ENCODE data around the gene OGT.

OGT gene

GRCh38 chrX:71615954-71616353, 83.0 kb downstream of the OGT start:
- peak overlapping the region; percentile 89 for H3K27ac Mint-ChIP-seq
- ATAC-seq (replicated peaks): peak in 1 of 2 donors; percentile 25
- DNase-seq: no peak
- H3K4me1 Mint-ChIP-seq: peaks cover 38 to 61% of the 10 kb centered on the region in 2 donors
- peak overlapping the region; percentile 28 to 64 for H3K4me3 Mint-ChIP-seq
- H3K27me3 Mint-ChIP-seq: no peaks in the 10 kb centered on the region
- peaks cover 25 to 49% of the 10 kb centered on the region in 2 donors for H3K36me3 Mint-ChIP-seq
- H3K9me3 Mint-ChIP-seq: peaks cover 3% of the 10 kb centered on the region in 2 donors

GRCh38 chrX:71616672-71617529, 84.0 kb downstream of the OGT start:
- H3K4me1 Mint-ChIP-seq: peaks cover 38 to 61% of the 10 kb centered on the region in 2 donors
- no peak for ATAC-seq (replicated peaks)
- peak overlapping the region; percentile 47 for H3K27ac Mint-ChIP-seq

DNA sequence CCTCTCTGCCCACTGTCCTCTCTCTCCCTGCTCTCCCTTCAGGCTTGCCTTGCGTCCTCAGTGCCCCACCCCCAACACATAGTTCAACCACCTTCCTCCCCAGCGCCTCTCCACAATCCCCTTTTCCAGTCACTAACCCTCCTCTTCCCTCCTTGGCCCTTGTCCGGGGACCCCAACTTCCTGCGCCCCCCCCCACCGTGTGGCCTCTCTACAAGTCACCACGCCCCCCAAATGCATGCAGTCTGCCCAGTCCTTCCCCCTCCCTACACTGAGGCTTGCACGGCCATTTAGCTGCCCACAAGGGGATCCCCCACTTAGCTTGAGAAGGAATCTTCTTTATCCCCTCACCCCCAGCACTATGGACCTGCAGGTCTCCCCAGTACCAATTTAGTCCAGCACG, 84.8 kb downstream of the OGT start:
- peak overlapping the region; percentile 68 to 71 for H3K4me3 Mint-ChIP-seq

More at GRCh38 chrX:71616672-71617529, 84.0 kb downstream of the OGT start:
- Mint-ChIP-seq H3K4me3 (peak overlapping the region; percentile 30 to 45), H3K27me3 (no peaks in the 10 kb centered on the region), H3K9me3 (peaks cover 3% of the 10 kb centered on the region in 2 donors), H3K36me3 (peaks cover 24 to 42% of the 10 kb centered on the region in 2 donors)
- no peak for DNase-seq

DNA sequence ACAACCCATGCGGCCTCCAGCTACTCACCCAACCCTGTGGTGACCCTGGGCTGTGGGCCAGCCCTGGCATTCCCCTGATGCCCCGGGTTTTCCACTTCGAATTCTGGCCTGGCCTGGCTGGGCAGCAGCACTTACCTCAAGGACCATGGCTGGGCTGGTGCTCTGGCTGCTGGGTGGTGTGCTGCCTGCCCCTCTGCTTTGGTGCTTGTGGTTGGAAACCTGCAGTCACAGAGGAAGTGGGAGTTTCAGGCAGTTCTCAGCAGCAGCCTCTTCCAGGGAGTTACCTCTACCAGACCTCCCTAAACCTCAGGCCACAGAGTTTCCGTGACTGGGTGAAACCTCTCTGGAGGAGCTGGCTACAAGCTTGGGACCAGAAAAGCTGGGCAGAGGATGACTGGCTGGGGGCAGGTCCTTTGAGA, 85.4 kb downstream of the OGT start, which contains the start of gene CXCR3:
Gene CXCR3, minus strand, starts transcription at position 209 of the 419 bp plus-strand sequence. Its CDS starts 62 bp downstream, at position 147.
- Mint-ChIP-seq H3K27me3 (no peaks in the 10 kb centered on the region), H3K4me1 (peaks cover 48 to 74% of the 10 kb centered on the region in 2 donors), H3K4me3 (peak within 1 kb of the TSS; percentile 68 to 71), H3K36me3 (peaks cover 24 to 42% of the 10 kb centered on the region in 2 donors), H3K27ac (peak within 1 kb of the TSS; percentile 92), H3K9me3 (peaks cover 3% of the 10 kb centered on the region in 2 donors)
- ATAC-seq (replicated peaks) (peak; percentile 79 to 80), DNase-seq (peak; percentile 81)

More for the DNA sequence above, 84.8 kb downstream of the OGT start:
- H3K4me1 Mint-ChIP-seq: peaks cover 42 to 68% of the 10 kb centered on the region in 2 donors
- H3K36me3 Mint-ChIP-seq: peaks cover 23 to 40% of the 10 kb centered on the region in 2 donors
- DNase-seq (no peak), ATAC-seq (replicated peaks) (peak; percentile 6 to 9)
- H3K27ac Mint-ChIP-seq: peak overlapping the region; percentile 92
- H3K9me3 Mint-ChIP-seq: peaks cover 3% of the 10 kb centered on the region in 2 donors
- no peaks in the 10 kb centered on the region for H3K27me3 Mint-ChIP-seq

- ATAC-seq (replicated peaks): no peak
- peak overlapping the region; percentile 92 for H3K27ac Mint-ChIP-seq
- peaks cover 24 to 40% of the 10 kb centered on the region in 2 donors for H3K36me3 Mint-ChIP-seq
- peaks cover 50 to 78% of the 10 kb centered on the region in 2 donors for H3K4me1 Mint-ChIP-seq
- H3K4me3 Mint-ChIP-seq: peak overlapping the region; percentile 68 to 71
- H3K9me3 Mint-ChIP-seq: peaks cover 3% of the 10 kb centered on the region in 2 donors
- H3K27me3 Mint-ChIP-seq: no peaks in the 10 kb centered on the region
- no peak for DNase-seq
These were observed 85.9 kb downstream of the OGT start for GRCh38 chrX:71618787-71619186.

DNA sequence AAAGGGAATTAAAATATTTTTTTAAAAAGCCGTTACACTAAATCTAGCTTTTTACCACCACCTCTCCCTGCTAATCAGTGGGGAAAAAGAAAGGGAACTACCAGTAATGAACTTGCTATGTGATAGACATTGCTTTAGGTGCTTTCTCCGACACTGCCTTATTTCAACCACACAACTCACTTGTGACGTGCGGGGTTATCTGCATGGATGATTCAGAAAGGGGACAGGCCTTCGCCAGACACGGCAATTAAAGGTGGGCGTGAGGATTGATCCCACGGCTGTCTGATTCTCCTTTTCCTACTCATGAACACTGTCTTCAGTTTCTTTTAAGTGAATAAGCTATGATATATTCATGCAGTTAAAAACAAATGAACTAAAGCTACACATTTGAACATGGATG, 86.3 kb downstream of the OGT start:
- Mint-ChIP-seq H3K36me3 (peaks cover 24 to 40% of the 10 kb centered on the region in 2 donors), H3K27me3 (no peaks in the 10 kb centered on the region), H3K27ac (peak overlapping the region; percentile 92), H3K9me3 (peaks cover 3% of the 10 kb centered on the region in 2 donors), H3K4me1 (peaks cover 53 to 80% of the 10 kb centered on the region in 2 donors), H3K4me3 (no peak overlapping the region)
- DNase-seq (peak; percentile 54), ATAC-seq (replicated peaks) (peak; percentile 53 to 59)

DNA sequence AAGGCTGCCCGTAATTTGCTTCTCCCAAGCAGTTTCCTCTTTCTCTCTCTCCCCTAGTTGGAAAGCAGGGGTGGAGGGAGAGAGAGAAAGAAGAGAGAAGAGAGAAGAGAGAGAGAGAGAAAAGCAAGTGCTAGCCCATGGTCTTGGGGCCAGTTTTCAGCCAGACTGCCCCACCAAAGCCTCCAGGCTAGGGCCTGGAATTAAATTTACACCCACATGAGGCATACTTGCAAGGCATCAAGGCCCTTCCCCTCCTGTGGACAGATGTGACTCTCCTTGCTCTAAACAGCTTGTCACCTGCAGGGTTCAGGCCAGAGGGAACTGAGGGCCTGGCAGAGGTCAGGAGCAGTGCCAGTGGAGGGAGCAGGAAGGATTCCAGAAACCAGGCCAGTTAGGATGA, 87.1 kb downstream of the OGT start:
- Mint-ChIP-seq H3K27ac (peak overlapping the region; percentile 92), H3K36me3 (peaks cover 22 to 35% of the 10 kb centered on the region in 2 donors), H3K4me1 (peaks cover 53 to 78% of the 10 kb centered on the region in 2 donors), H3K27me3 (no peaks in the 10 kb centered on the region), H3K4me3 (no peak overlapping the region), H3K9me3 (peaks cover 3% of the 10 kb centered on the region in 2 donors)
- ATAC-seq (replicated peaks) (no peak), DNase-seq (no peak)

DNA sequence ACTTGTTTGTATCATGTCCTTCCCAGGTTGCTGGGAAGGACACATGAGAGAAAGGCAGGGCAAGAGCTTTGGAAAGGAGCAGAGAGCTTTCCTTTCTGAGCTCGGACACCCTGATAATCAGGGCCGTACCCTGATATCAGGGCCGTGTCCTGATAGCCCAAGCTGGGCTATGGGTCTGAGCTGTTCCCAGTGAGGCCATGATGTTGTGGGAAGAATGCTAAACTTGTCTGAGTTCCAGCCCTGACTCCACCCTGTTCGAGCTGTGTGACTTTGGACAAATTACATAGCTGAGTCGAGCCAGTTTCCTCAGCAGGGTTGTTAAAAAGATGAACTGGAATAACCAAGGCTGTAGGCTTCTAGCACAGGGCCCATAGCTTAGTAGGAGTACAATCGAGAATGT, 88.7 kb downstream of the OGT start:
- Mint-ChIP-seq H3K4me3 (no peak overlapping the region), H3K9me3 (peaks cover 3% of the 10 kb centered on the region in 2 donors), H3K27ac (peak overlapping the region; percentile 22), H3K36me3 (peaks cover 13 to 22% of the 10 kb centered on the region in 2 donors), H3K27me3 (no peaks in the 10 kb centered on the region), H3K4me1 (peaks cover 48 to 68% of the 10 kb centered on the region in 2 donors)
- DNase-seq: no peak
- ATAC-seq (replicated peaks): no peak

DNA sequence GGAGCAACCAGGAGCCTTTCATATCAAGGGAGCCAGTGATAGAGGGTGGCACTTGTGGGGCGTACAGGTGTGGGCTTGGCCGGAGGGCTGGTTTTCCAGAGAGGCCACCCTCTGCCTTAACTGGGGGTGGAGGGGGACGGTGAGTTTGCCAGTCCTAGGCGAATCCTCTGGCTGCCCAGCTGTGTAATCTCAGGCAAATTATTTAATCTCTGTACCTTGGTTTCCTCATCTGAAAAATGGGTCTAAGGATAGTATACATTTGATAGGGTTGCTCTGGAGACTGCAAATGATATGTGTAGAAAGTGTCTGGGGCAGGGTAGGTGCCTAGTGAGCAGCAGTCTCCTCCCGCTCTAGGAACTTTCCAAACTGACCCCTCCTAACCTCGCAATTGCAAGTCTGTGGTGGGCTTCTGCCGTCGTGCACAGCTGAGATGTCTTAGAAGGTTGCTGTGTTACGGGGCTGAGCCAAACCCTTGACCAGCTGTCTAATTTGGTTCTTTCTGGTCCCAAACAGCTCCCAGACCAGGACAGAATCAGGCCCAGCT, 89.2 kb downstream of the OGT start:
- no peaks in the 10 kb centered on the region for H3K27me3 Mint-ChIP-seq
- H3K9me3 Mint-ChIP-seq: peaks cover 3% of the 10 kb centered on the region in 2 donors
- H3K27ac Mint-ChIP-seq: peak overlapping the region; percentile 93
- H3K4me1 Mint-ChIP-seq: peaks cover 47 to 63% of the 10 kb centered on the region in 2 donors
- ATAC-seq (replicated peaks): no peak
- H3K36me3 Mint-ChIP-seq: peaks cover 12 to 23% of the 10 kb centered on the region in 2 donors
- H3K4me3 Mint-ChIP-seq: no peak overlapping the region
- no peak for DNase-seq

- Mint-ChIP-seq H3K27me3 (no peaks in the 10 kb centered on the region), H3K27ac (peak overlapping the region; percentile 93), H3K4me1 (peaks cover 42 to 58% of the 10 kb centered on the region in 2 donors), H3K9me3 (peaks cover 3% of the 10 kb centered on the region in 2 donors), H3K36me3 (peaks cover 12 to 19% of the 10 kb centered on the region in 2 donors), H3K4me3 (peak overlapping the region in 1 of 2 donors; percentile 54)
- ATAC-seq (replicated peaks): peak; percentile 20 to 44
- peak; percentile 52 for DNase-seq
These were observed 89.9 kb downstream of the OGT start for GRCh38 chrX:71622576-71623450.

GRCh38 chrX:71623714-71624113, 90.8 kb downstream of the OGT start:
- peaks cover 12 to 14% of the 10 kb centered on the region in 2 donors for H3K36me3 Mint-ChIP-seq
- ATAC-seq (replicated peaks): no peak
- no peak for DNase-seq
- peaks cover 3% of the 10 kb centered on the region in 2 donors for H3K9me3 Mint-ChIP-seq
- H3K4me1 Mint-ChIP-seq: peaks cover 34 to 57% of the 10 kb centered on the region in 2 donors
- H3K27me3 Mint-ChIP-seq: no peaks in the 10 kb centered on the region
- H3K4me3 Mint-ChIP-seq: no peak overlapping the region
- H3K27ac Mint-ChIP-seq: peak overlapping the region; percentile 93

DNA sequence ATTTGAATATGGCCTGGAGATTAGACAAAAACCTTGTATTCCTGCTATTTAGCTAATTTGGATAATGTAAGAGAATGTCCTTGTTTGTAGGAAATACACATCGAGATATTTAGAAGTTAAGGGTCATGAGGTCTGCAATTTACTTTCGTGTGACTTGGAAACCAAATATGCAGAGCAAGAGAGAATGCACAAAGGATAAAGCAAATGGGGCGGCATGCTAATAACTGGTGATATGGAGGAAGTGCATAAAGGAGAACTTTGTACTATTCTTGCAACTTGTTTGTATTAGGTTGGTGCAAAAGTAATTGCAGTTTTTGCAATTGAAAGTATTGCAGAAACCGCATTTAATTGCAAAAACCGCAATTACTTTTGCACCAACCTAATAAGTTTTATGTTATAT, 92.6 kb downstream of the OGT start:
- DNase-seq (no peak), ATAC-seq (replicated peaks) (no peak)
- H3K27me3 Mint-ChIP-seq: no peaks in the 10 kb centered on the region
- no peak overlapping the region for H3K27ac Mint-ChIP-seq
- peaks cover 38 to 53% of the 10 kb centered on the region in 2 donors for H3K4me1 Mint-ChIP-seq
- peaks cover 2 to 3% of the 10 kb centered on the region in 2 donors for H3K9me3 Mint-ChIP-seq
- peaks cover 10% of the 10 kb centered on the region in 2 donors for H3K36me3 Mint-ChIP-seq
- H3K4me3 Mint-ChIP-seq: no peak overlapping the region

Measured in stimulated activated naive B cell treated with anti-CD40 and anti-IgM and Interleukin-4, amounts not matched to agents 10 μg/mL and 1 μg/mL and 100 μg/mL, for 72 hours (primary cell).